Lower leg skin (tissue), 3 donors: ENCODE measurements around the gene STRA8.

Experiments used
- POLR2A ChIP-seq, 2 donors: fragments of 450-650 bp; IDR thresholded peaks; one replicate each; pipeline ENCODE4 v1.6.1; 2016 to 2017; ENCODE audit warnings: antibody characterized with exemption in 2 of 2, mild to moderate bottlenecking in 1 of 2, moderate library complexity in 1 of 2
- TF ChIP-seq, protein P1 (sequence below), 3 donors: fragments of 450-650 bp; IDR thresholded peaks; one replicate each; pipeline ENCODE4 v1.5.1; 2016; ENCODE audit warnings: antibody characterized with exemption in 3 of 3, mild to moderate bottlenecking in 3 of 3, moderate library complexity in 2 of 3

DNA sequence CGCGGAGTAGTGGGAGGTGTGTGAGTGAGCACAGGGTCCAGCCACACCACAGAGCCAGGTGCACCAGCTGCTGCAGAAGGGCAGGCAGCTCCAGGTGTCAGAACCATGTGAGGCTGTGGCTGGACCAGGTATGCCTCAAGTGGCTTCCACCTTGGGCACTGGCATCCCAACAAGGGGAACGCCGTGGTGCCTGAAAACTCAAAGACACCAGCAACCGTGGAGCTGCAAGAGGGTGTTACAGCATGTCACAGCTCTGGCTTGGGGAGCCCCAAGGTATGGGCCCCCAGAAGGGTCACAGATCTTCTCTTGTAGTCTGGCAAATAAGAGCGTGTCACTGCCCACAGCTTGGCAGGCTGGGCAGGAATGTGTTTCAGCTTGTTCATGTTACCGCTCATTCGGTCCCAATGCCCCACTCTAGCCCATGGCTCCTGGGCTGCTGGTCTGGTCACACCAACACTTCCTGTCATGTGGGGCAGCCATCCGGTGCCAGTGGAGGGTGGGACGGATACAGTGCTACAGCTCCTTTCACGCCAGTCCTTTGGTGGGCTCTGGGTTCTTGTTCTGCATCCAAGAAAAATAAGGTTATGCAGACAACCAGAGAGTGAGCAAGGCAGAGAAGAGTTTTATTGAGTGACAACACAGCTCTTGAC is 29.8 kb downstream of the STRA8 start:
- no peak for TF ChIP-seq POLR2A (IDR thresholded peaks at IDR 0.05)
- TF ChIP-seq, protein P1, sequence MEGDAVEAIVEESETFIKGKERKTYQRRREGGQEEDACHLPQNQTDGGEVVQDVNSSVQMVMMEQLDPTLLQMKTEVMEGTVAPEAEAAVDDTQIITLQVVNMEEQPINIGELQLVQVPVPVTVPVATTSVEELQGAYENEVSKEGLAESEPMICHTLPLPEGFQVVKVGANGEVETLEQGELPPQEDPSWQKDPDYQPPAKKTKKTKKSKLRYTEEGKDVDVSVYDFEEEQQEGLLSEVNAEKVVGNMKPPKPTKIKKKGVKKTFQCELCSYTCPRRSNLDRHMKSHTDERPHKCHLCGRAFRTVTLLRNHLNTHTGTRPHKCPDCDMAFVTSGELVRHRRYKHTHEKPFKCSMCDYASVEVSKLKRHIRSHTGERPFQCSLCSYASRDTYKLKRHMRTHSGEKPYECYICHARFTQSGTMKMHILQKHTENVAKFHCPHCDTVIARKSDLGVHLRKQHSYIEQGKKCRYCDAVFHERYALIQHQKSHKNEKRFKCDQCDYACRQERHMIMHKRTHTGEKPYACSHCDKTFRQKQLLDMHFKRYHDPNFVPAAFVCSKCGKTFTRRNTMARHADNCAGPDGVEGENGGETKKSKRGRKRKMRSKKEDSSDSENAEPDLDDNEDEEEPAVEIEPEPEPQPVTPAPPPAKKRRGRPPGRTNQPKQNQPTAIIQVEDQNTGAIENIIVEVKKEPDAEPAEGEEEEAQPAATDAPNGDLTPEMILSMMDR (IDR thresholded peaks at IDR 0.05), result no peak
